OCI-LY3 (cell line): ENCODE measurements around the gene ZNF319.

Experiments used
- CTCF ChIP-seq: fragments of 200-600, 300-600 bp; sonication (generic); IDR thresholded peaks from 2 replicates; pipeline ENCODE4 v1.5.1; 2014; ENCODE audit warnings: antibody characterized with exemption, low read length, low read depth
- EZH2phosphoT487 ChIP-seq: fragments of 200-600 bp; shearing (Covaris generic); IDR thresholded peaks from 2 replicates; pipeline ENCODE4 v1.6.1; 2018; ENCODE audit warnings: antibody characterized with exemption, mixed run types, low read depth

GRCh38 chr16:57999971-58000705 lies at the start of gene ZNF319:
- no peak for TF ChIP-seq CTCF
- no peak for TF ChIP-seq EZH2phosphoT487
